ENCODE data around the gene IQCH.

Gene IQCH

DNA sequence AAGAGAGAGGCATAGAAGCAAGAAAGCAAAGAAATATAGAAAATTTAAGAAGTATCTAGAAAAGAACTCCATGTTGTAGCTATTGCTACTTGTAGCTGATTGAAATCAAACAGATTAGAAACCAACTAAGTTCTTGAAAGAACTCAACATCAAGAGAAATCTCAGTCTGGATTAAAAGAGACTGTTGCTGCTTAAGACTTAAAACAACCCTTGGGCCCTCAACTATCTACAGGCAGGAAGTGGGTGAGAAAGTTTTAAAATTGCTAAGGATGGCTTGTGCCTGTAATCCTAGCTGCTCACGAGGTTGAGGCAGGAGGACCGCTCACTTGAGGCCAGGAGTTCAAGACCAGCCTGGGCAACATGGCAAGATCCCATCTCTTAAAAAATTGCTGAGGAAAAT lies 227.1 kb downstream of the IQCH start:
- Mint-ChIP-seq H3K27me3 (ENCODE audit: low read depth, poor library complexity) (peaks cover 25% of the 10 kb centered on the region), H3K27ac (no peak overlapping the region), H3K36me3 (ENCODE audit: low read depth) (peaks cover 25% of the 10 kb centered on the region), H3K4me3 (no peak overlapping the region), H3K4me1 (peaks cover 4% of the 10 kb centered on the region), H3K9me3 (peaks cover 32% of the 10 kb centered on the region)
- DNase-seq = no peak
- TF ChIP-seq, protein P1, sequence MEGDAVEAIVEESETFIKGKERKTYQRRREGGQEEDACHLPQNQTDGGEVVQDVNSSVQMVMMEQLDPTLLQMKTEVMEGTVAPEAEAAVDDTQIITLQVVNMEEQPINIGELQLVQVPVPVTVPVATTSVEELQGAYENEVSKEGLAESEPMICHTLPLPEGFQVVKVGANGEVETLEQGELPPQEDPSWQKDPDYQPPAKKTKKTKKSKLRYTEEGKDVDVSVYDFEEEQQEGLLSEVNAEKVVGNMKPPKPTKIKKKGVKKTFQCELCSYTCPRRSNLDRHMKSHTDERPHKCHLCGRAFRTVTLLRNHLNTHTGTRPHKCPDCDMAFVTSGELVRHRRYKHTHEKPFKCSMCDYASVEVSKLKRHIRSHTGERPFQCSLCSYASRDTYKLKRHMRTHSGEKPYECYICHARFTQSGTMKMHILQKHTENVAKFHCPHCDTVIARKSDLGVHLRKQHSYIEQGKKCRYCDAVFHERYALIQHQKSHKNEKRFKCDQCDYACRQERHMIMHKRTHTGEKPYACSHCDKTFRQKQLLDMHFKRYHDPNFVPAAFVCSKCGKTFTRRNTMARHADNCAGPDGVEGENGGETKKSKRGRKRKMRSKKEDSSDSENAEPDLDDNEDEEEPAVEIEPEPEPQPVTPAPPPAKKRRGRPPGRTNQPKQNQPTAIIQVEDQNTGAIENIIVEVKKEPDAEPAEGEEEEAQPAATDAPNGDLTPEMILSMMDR (IDR thresholded peaks at IDR 0.05) = no peak

- DNase-seq = no peak
- H3K27ac Mint-ChIP-seq = no peak overlapping the region
- peaks cover 15% of the 10 kb centered on the region for H3K36me3 Mint-ChIP-seq (ENCODE audit: low read depth)
- peaks cover 8% of the 10 kb centered on the region for H3K9me3 Mint-ChIP-seq
- TF ChIP-seq, protein P1 (IDR thresholded peaks at IDR 0.05) = no peak
- no peaks in the 10 kb centered on the region for H3K4me1 Mint-ChIP-seq
- peaks cover 20% of the 10 kb centered on the region for H3K27me3 Mint-ChIP-seq (ENCODE audit: low read depth, poor library complexity)
- H3K4me3 Mint-ChIP-seq = no peak overlapping the region
Observed at GRCh38 chr15:67495585-67495984, 241.0 kb downstream of the IQCH start.

DNA sequence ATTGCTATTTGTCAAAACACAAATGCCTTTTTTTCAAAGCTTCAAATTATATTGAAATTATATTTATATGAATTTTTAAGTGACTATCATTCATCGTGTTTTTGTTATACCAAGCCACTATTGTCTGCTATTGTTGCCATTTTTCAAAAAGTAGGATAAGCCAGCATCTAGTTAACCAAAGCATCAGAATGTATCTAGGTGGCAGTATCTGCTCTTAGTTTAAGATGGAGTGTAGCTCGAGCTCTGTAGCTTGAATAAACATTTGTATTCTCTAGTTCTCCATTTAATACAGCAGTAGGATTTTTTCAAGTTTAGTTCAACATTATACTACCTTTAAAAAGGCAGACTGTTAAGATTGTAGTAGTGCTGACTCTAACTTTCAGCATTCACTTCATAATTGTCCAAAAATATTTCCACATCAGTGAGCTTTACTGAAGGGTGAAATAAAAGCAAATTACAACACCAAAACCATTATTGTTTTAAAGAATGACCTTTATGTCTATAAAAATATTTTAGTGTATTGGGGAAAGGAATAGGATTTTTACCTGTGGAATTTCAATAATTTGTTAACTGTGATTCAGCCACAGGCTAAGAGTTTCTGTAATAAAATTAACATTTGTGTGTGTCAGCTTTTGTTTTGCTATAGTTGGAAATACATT lies 246.7 kb downstream of the IQCH start:
- no peak for DNase-seq
- peaks cover 20% of the 10 kb centered on the region for H3K4me1 Mint-ChIP-seq
- H3K27me3 Mint-ChIP-seq (ENCODE audit: low read depth, poor library complexity) = peaks cover 18% of the 10 kb centered on the region
- peaks cover 13% of the 10 kb centered on the region for H3K36me3 Mint-ChIP-seq (ENCODE audit: low read depth)
- H3K9me3 Mint-ChIP-seq = peaks cover 6% of the 10 kb centered on the region
- TF ChIP-seq, protein P1 (IDR thresholded peaks at IDR 0.05) = no peak
- no peak overlapping the region for H3K4me3 Mint-ChIP-seq
- no peak overlapping the region for H3K27ac Mint-ChIP-seq

GRCh38 chr15:67501836-67502461 lies 247.4 kb downstream of the IQCH start:
- TF ChIP-seq, protein P1 (IDR thresholded peaks at IDR 0.05) = no peak
- H3K4me1 Mint-ChIP-seq = peaks cover 20% of the 10 kb centered on the region
- H3K36me3 Mint-ChIP-seq (ENCODE audit: low read depth) = peaks cover 11% of the 10 kb centered on the region
- H3K27ac Mint-ChIP-seq = no peak overlapping the region
- no peak overlapping the region for H3K4me3 Mint-ChIP-seq
- DNase-seq = no peak
- H3K27me3 Mint-ChIP-seq (ENCODE audit: low read depth, poor library complexity) = peaks cover 18% of the 10 kb centered on the region
- peaks cover 4% of the 10 kb centered on the region for H3K9me3 Mint-ChIP-seq

GRCh38 chr15:67504056-67504455 lies 249.5 kb downstream of the IQCH start:
- peaks cover 20% of the 10 kb centered on the region for H3K4me1 Mint-ChIP-seq
- H3K4me3 Mint-ChIP-seq = no peak overlapping the region
- peaks cover 17% of the 10 kb centered on the region for H3K27me3 Mint-ChIP-seq (ENCODE audit: low read depth, poor library complexity)
- DNase-seq = no peak
- TF ChIP-seq, protein P1 (IDR thresholded peaks at IDR 0.05) = no peak
- no peaks in the 10 kb centered on the region for H3K9me3 Mint-ChIP-seq
- H3K36me3 Mint-ChIP-seq (ENCODE audit: low read depth) = no peaks in the 10 kb centered on the region
- no peak overlapping the region for H3K27ac Mint-ChIP-seq

DNA sequence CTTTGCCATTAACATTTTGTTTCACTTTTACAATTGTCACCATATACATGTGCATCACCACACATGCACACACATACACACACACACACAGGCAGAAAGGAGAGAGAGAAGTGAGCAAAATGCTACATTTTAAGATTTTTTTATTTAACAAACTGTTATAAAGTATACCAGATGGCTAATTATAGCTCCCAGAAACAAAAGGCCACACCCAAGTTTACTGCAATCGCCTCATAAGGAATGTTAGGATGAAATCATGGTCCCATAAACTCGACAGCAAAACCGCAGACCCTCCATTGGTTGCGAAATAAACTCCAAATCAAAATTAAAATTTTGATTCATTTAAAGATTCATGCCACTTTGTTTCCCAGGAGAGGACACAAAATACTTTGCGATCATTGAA lies 250.2 kb downstream of the IQCH start:
- peaks cover 16% of the 10 kb centered on the region for H3K27me3 Mint-ChIP-seq (ENCODE audit: low read depth, poor library complexity)
- TF ChIP-seq, protein P1 (IDR thresholded peaks at IDR 0.05) = no peak
- H3K4me1 Mint-ChIP-seq = peaks cover 20% of the 10 kb centered on the region
- H3K36me3 Mint-ChIP-seq (ENCODE audit: low read depth) = no peaks in the 10 kb centered on the region
- no peak for DNase-seq
- no peak overlapping the region for H3K4me3 Mint-ChIP-seq
- H3K9me3 Mint-ChIP-seq = no peaks in the 10 kb centered on the region
- H3K27ac Mint-ChIP-seq = no peak overlapping the region
